Karpas-422 (cell line): Measurements from ENCODE around the gene C1D. TPM values are rescaled to one million over a fixed set of nuclear protein-coding genes. Genes with fewer than 3 reads are reported as not detected.

Experiments used
- DNase-seq: peaks from one replicate; pipeline ENCODE4 v3.0.0-alpha.2; 2015
- H2AFZ ChIP-seq: fragments of 200-600 bp; sonication (generic); 2 replicates; pipeline ENCODE4 v1.6.1; 2014; ENCODE audit warnings: antibody characterized with exemption, low read length, mixed read lengths
- H3K27ac ChIP-seq: fragments of 200-600 bp; sonication (generic); 2 replicates; pipeline ENCODE4 v1.5.1; 2014; ENCODE audit warnings: mild to moderate bottlenecking, low read length, moderate library complexity
- H3K27me3 ChIP-seq: fragments of 200-600 bp; sonication (generic); 2 replicates; pipeline ENCODE4 v1.6.1; 2014; ENCODE audit warnings: low read length, mixed read lengths
- H3K36me3 ChIP-seq: fragments of 200-600 bp; sonication (generic); 2 replicates; pipeline ENCODE4 v1.6.1; 2014; ENCODE audit warnings: low read length, mixed read lengths; ENCODE audit not compliant: insufficient read depth
- H3K4me1 ChIP-seq: fragments of 200-600 bp; sonication (generic); 2 replicates; pipeline ENCODE4 v1.6.1; 2014; ENCODE audit warnings: mild to moderate bottlenecking, low read length, mixed read lengths
- H3K4me2 ChIP-seq: fragments of 200-600 bp; sonication (generic); 2 replicates; pipeline ENCODE4 v1.6.1; 2014; ENCODE audit warnings: low read length, low read depth, mild to moderate bottlenecking; ENCODE audit not compliant: poor library complexity, severe bottlenecking
- H3K4me3 ChIP-seq: fragments of 200-600 bp; sonication (generic); 2 replicates; pipeline ENCODE4 v1.5.1; 2014; ENCODE audit warnings: mild to moderate bottlenecking, antibody characterized with exemption, low read length, mixed read lengths
- H3K79me2 ChIP-seq: fragments of 200-600 bp; sonication (generic); 2 replicates; pipeline ENCODE4 v1.6.1; 2014; ENCODE audit warnings: mild to moderate bottlenecking, low read length, mixed read lengths
- H3K9ac ChIP-seq: fragments of 200-600 bp; sonication (generic); 2 replicates; pipeline ENCODE4 v1.6.0; 2014; ENCODE audit warnings: low read length
- H3K9me2 ChIP-seq: fragments of 200-600 bp; sonication (generic), shearing (Covaris generic); replicated peaks from 2 replicates; pipeline ENCODE4 v1.6.0; 2014; ENCODE audit warnings: mild to moderate bottlenecking, low read length, moderate library complexity; ENCODE audit not compliant: insufficient read depth
- H3K9me3 ChIP-seq: fragments of 300-700, 200-600 bp; sonication (generic); 2 replicates; pipeline ENCODE4 v1.6.1; 2014; ENCODE audit warnings: low read length, mixed read lengths
- H4K20me1 ChIP-seq: fragments of 200-600 bp; sonication (generic); 2 replicates; pipeline ENCODE4 v1.6.1; 2014; ENCODE audit warnings: mild to moderate bottlenecking, antibody characterized with exemption, low read length, low read depth; ENCODE audit not compliant: insufficient read depth
- total RNA-seq: library from RNA; depleted of rRNA; stranded (reverse); fragments of >200 nt; shearing (Covaris generic); gene quantifications from 2 replicates; pipeline ENCODE4 v1.2.3, GENCODE V29; 2014; ENCODE audit warnings: low replicate concordance

Gene C1D
- total RNA-seq, 1 experiment from 2014 or later = 86.7 TPM

- H3K27me3 ChIP-seq = no peaks in the 10 kb centered on the region
- no peak for DNase-seq
- H3K9ac ChIP-seq = no peak overlapping the region
- no peaks in the 10 kb centered on the region for H4K20me1 ChIP-seq
- no peak overlapping the region for H3K27ac ChIP-seq
- no peaks in the 10 kb centered on the region for H3K79me2 ChIP-seq
- H3K4me1 ChIP-seq = peaks cover 18% of the 10 kb centered on the region
- no peaks in the 10 kb centered on the region for H3K9me3 ChIP-seq
- H2AFZ ChIP-seq = no peak overlapping the region
- H3K36me3 ChIP-seq = no peaks in the 10 kb centered on the region
- H3K9me2 ChIP-seq = no peaks in the 10 kb centered on the region
- no peak overlapping the region for H3K4me3 ChIP-seq
- no peak overlapping the region for H3K4me2 ChIP-seq
Observed at GRCh38 chr2:68099260-68099659, 36.5 kb upstream of the C1D start.

GRCh38 chr2:68098291-68098797, 35.5 kb upstream of the C1D start:
- Histone ChIP-seq H3K79me2 (no peaks in the 10 kb centered on the region), H3K4me3 (no peak overlapping the region), H3K27me3 (no peaks in the 10 kb centered on the region), H3K36me3 (no peaks in the 10 kb centered on the region), H3K9me3 (no peaks in the 10 kb centered on the region), H2AFZ (no peak overlapping the region), H3K27ac (no peak overlapping the region), H4K20me1 (no peaks in the 10 kb centered on the region), H3K9ac (no peak overlapping the region), H3K9me2 (no peaks in the 10 kb centered on the region), H3K4me2 (peak overlapping the region; percentile 1), H3K4me1 (peaks cover 18% of the 10 kb centered on the region)
- DNase-seq = no peak

GRCh38 chr2:68094111-68094510, 31.3 kb upstream of the C1D start:
- H3K9me3 ChIP-seq = no peaks in the 10 kb centered on the region
- H3K27ac ChIP-seq = no peak overlapping the region
- no peak overlapping the region for H3K9ac ChIP-seq
- H3K79me2 ChIP-seq = no peaks in the 10 kb centered on the region
- DNase-seq = no peak
- H3K4me1 ChIP-seq = peaks cover 28% of the 10 kb centered on the region
- no peaks in the 10 kb centered on the region for H3K36me3 ChIP-seq
- H3K9me2 ChIP-seq = no peaks in the 10 kb centered on the region
- no peak overlapping the region for H3K4me3 ChIP-seq
- H2AFZ ChIP-seq = no peak overlapping the region
- no peaks in the 10 kb centered on the region for H4K20me1 ChIP-seq
- H3K27me3 ChIP-seq = no peaks in the 10 kb centered on the region
- no peak overlapping the region for H3K4me2 ChIP-seq

GRCh38 chr2:68093634-68094033, 30.8 kb upstream of the C1D start:
- Histone ChIP-seq H3K27ac (no peak overlapping the region), H3K4me2 (no peak overlapping the region), H3K79me2 (no peaks in the 10 kb centered on the region), H3K9me2 (no peaks in the 10 kb centered on the region), H3K9me3 (no peaks in the 10 kb centered on the region), H3K9ac (no peak overlapping the region), H3K4me1 (peaks cover 26% of the 10 kb centered on the region), H3K36me3 (no peaks in the 10 kb centered on the region), H4K20me1 (no peaks in the 10 kb centered on the region), H3K27me3 (no peaks in the 10 kb centered on the region), H2AFZ (no peak overlapping the region), H3K4me3 (no peak overlapping the region)
- no peak for DNase-seq

- DNase-seq = no peak
- H3K9ac ChIP-seq = no peak overlapping the region
- H3K4me3 ChIP-seq = no peak overlapping the region
- H3K9me3 ChIP-seq = no peaks in the 10 kb centered on the region
- H4K20me1 ChIP-seq = no peaks in the 10 kb centered on the region
- no peaks in the 10 kb centered on the region for H3K9me2 ChIP-seq
- no peak overlapping the region for H3K27ac ChIP-seq
- no peak overlapping the region for H2AFZ ChIP-seq
- no peak overlapping the region for H3K4me2 ChIP-seq
- peaks cover 18% of the 10 kb centered on the region for H3K4me1 ChIP-seq
- no peaks in the 10 kb centered on the region for H3K36me3 ChIP-seq
- H3K79me2 ChIP-seq = no peaks in the 10 kb centered on the region
- no peaks in the 10 kb centered on the region for H3K27me3 ChIP-seq
Observed at GRCh38 chr2:68091439-68092034, 28.7 kb upstream of the C1D start.

GRCh38 chr2:68089961-68090360, 27.2 kb upstream of the C1D start:
- peak; percentile 44 for DNase-seq
- Histone ChIP-seq H3K27me3 (no peaks in the 10 kb centered on the region), H3K4me3 (no peak overlapping the region), H3K79me2 (no peaks in the 10 kb centered on the region), H3K4me2 (peak overlapping the region; percentile 36), H2AFZ (no peak overlapping the region), H3K36me3 (no peaks in the 10 kb centered on the region), H3K9ac (no peak overlapping the region), H4K20me1 (no peaks in the 10 kb centered on the region), H3K27ac (no peak overlapping the region), H3K4me1 (peaks cover 18% of the 10 kb centered on the region), H3K9me3 (no peaks in the 10 kb centered on the region), H3K9me2 (no peaks in the 10 kb centered on the region)

GRCh38 chr2:68088940-68089339, 26.1 kb upstream of the C1D start:
- Histone ChIP-seq H3K4me1 (peaks cover 18% of the 10 kb centered on the region), H3K9ac (no peak overlapping the region), H3K27ac (no peak overlapping the region), H3K9me3 (no peaks in the 10 kb centered on the region), H3K36me3 (no peaks in the 10 kb centered on the region), H3K9me2 (no peaks in the 10 kb centered on the region), H3K4me3 (no peak overlapping the region), H3K4me2 (no peak overlapping the region), H4K20me1 (no peaks in the 10 kb centered on the region), H3K27me3 (no peaks in the 10 kb centered on the region), H3K79me2 (no peaks in the 10 kb centered on the region), H2AFZ (no peak overlapping the region)
- no peak for DNase-seq

- H3K36me3 ChIP-seq = no peaks in the 10 kb centered on the region
- no peaks in the 10 kb centered on the region for H3K79me2 ChIP-seq
- H2AFZ ChIP-seq = no peak overlapping the region
- no peak overlapping the region for H3K9ac ChIP-seq
- H4K20me1 ChIP-seq = no peaks in the 10 kb centered on the region
- no peaks in the 10 kb centered on the region for H3K9me3 ChIP-seq
- DNase-seq = no peak
- H3K4me1 ChIP-seq = peaks cover 18% of the 10 kb centered on the region
- H3K27me3 ChIP-seq = no peaks in the 10 kb centered on the region
- H3K27ac ChIP-seq = no peak overlapping the region
- H3K4me3 ChIP-seq = no peak overlapping the region
- no peak overlapping the region for H3K4me2 ChIP-seq
- no peaks in the 10 kb centered on the region for H3K9me2 ChIP-seq
Observed at GRCh38 chr2:68086166-68086565, 23.4 kb upstream of the C1D start.
